NB4 (cell line): ENCODE measurements around the gene MBNL2.

Experiments used
- POLR2A ChIP-seq: IDR thresholded peaks from 2 replicates; pipeline ENCODE4 v1.6.1; 2011; ENCODE audit warnings: mild to moderate bottlenecking; ENCODE audit not compliant: insufficient read length; ENCODE audit errors: extremely low read depth
- TF ChIP-seq, protein P1 (sequence below): IDR thresholded peaks from one replicate; pipeline ENCODE4 v1.5.1; 2012; ENCODE audit warnings: low read depth, low read length
- TF ChIP-seq, protein P2 (sequence below): IDR thresholded peaks from 2 replicates; pipeline ENCODE4 v1.6.1; 2011; ENCODE audit warnings: low read depth, low read length

DNA sequence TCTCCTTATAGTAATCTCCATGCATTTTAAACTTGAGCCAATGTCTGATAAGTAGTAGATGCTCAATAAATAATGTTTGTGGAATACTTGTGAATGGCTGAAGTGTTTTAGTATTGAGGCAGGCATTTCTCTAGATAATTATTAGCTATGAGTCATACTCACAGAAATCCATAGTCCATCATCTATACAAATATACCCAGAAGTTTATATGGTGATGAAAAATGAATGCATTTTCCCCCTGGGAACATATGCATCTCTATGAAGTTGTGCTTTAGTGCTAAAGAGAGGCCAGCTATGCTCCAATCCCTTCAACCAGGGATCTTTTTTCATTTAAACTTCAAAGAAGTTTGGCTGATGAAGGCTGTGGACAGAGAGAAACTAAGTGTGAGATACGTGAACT is 17.2 kb downstream of the MBNL2 start:
- TF ChIP-seq, protein P1, sequence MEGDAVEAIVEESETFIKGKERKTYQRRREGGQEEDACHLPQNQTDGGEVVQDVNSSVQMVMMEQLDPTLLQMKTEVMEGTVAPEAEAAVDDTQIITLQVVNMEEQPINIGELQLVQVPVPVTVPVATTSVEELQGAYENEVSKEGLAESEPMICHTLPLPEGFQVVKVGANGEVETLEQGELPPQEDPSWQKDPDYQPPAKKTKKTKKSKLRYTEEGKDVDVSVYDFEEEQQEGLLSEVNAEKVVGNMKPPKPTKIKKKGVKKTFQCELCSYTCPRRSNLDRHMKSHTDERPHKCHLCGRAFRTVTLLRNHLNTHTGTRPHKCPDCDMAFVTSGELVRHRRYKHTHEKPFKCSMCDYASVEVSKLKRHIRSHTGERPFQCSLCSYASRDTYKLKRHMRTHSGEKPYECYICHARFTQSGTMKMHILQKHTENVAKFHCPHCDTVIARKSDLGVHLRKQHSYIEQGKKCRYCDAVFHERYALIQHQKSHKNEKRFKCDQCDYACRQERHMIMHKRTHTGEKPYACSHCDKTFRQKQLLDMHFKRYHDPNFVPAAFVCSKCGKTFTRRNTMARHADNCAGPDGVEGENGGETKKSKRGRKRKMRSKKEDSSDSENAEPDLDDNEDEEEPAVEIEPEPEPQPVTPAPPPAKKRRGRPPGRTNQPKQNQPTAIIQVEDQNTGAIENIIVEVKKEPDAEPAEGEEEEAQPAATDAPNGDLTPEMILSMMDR = no peak
- TF ChIP-seq POLR2A = no peak
- TF ChIP-seq, protein P2, sequence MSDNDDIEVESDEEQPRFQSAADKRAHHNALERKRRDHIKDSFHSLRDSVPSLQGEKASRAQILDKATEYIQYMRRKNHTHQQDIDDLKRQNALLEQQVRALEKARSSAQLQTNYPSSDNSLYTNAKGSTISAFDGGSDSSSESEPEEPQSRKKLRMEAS = no peak
